Liver (tissue), 9 donors: ENCODE data around the gene EPB41L4A. TPM values are rescaled to one million over a fixed set of nuclear protein-coding genes. Genes with fewer than 3 reads are reported as not detected.
"Not testable (repeated sequence)": the region's sequence is repeated elsewhere in the genome, so short reads cannot be mapped to it uniquely, and the experiment has no call there.

ENCODE experiments used
- DNase-seq: peaks from one replicate; pipeline ENCODE4 v3.0.0-alpha.2; 2017; ENCODE audit warnings: low spot score
- H3K27ac ChIP-seq, 2 donors: one replicate each; pipeline ENCODE4 v1.7.0; 2013; ENCODE audit warnings: inconsistent platforms in 2 of 2, low read length in 2 of 2, control low read depth in 1 of 2, low read depth in 1 of 2, mild to moderate bottlenecking in 1 of 2
- H3K27me3 ChIP-seq, 4 donors: one replicate each; pipeline versions ENCODE4 v1.6.1 to v1.7.0; 2013; ENCODE audit warnings: low read length in 3 of 4, inconsistent platforms in 1 of 4, mild to moderate bottlenecking in 1 of 4, moderate library complexity in 1 of 4; ENCODE audit not compliant: control insufficient read depth in 4 of 4, insufficient read depth in 4 of 4
- H3K36me3 ChIP-seq, 4 donors: one replicate each; pipeline versions ENCODE4 v1.6.1 to v1.7.0; 2013; ENCODE audit warnings: low read length in 3 of 4, mild to moderate bottlenecking in 3 of 4, low read depth in 1 of 4, moderate library complexity in 1 of 4; ENCODE audit not compliant: control insufficient read depth in 4 of 4, insufficient read depth in 3 of 4
- H3K4me1 ChIP-seq, 4 donors: one replicate each; pipeline versions ENCODE4 v1.6.1 to v1.7.0; 2013; ENCODE audit warnings: low read length in 3 of 4, mild to moderate bottlenecking in 3 of 4, moderate library complexity in 1 of 4; ENCODE audit not compliant: control insufficient read depth in 4 of 4, insufficient read depth in 4 of 4
- H3K4me3 ChIP-seq, 3 donors: one replicate each; pipeline versions ENCODE4 v1.6.1 to v1.7.0; 2013; ENCODE audit warnings: low read length in 3 of 3, control low read depth in 1 of 3, low read depth in 1 of 3, mild to moderate bottlenecking in 1 of 3
- H3K9ac ChIP-seq, 2 donors: one replicate each; pipeline ENCODE4 v1.7.0; 2013; ENCODE audit warnings: low read length in 2 of 2, mild to moderate bottlenecking in 2 of 2, moderate library complexity in 2 of 2, control low read depth in 1 of 2, low read depth in 1 of 2
- H3K9me3 ChIP-seq, 4 donors: one replicate each; pipeline versions ENCODE4 v1.6.1 to v1.7.0; 2013; ENCODE audit warnings: low read length in 3 of 4; ENCODE audit not compliant: control insufficient read depth in 4 of 4
- ATF3 ChIP-seq: IDR thresholded peaks from 2 replicates; pipeline ENCODE4 v1.6.1; 2016; ENCODE audit warnings: antibody characterized with exemption
- CTCF ChIP-seq: fragments of 150-350 bp; IDR thresholded peaks from 2 replicates; pipeline ENCODE4 v1.5.1; 2017; ENCODE audit warnings: improper control_type of control experiment, low read depth, low read length; ENCODE audit not compliant: missing input control
- EGR1 ChIP-seq, 2 donors: IDR thresholded peaks; 2 replicates each; pipeline ENCODE4 v1.6.1; 2016 to 2018; ENCODE audit warnings: antibody characterized with exemption in 2 of 2, low read depth in 2 of 2
- FOXA1 ChIP-seq: IDR thresholded peaks from 2 replicates; pipeline ENCODE4 v1.6.1; 2016; ENCODE audit warnings: antibody characterized with exemption
- FOXA2 ChIP-seq: IDR thresholded peaks from 2 replicates; pipeline ENCODE4 v1.6.1; 2016; ENCODE audit warnings: antibody characterized with exemption
- GABPA ChIP-seq, 2 donors: IDR thresholded peaks in 1 of 2; conservative IDR thresholded peaks in 1 of 2; 2 replicates each; pipeline ENCODE4 v1.6.1; 2016; ENCODE audit warnings: antibody characterized with exemption in 2 of 2, mild to moderate bottlenecking in 1 of 2, moderate library complexity in 1 of 2
- HNF4A ChIP-seq, 2 donors: conservative IDR thresholded peaks; 2 replicates each; pipeline ENCODE4 v1.6.1; 2016; ENCODE audit warnings: antibody characterized with exemption in 2 of 2, mild to moderate bottlenecking in 2 of 2
- HNF4G ChIP-seq: IDR thresholded peaks from 2 replicates; pipeline ENCODE4 v1.6.1; 2016; ENCODE audit warnings: antibody characterized with exemption
- JUND ChIP-seq, 2 donors: IDR thresholded peaks; 2 replicates each; pipeline ENCODE4 v1.6.1; 2016; ENCODE audit warnings: antibody characterized with exemption in 2 of 2
- MAX ChIP-seq: IDR thresholded peaks from 2 replicates; pipeline ENCODE4 v1.6.1; 2016; ENCODE audit warnings: antibody characterized with exemption
- NR2F2 ChIP-seq: IDR thresholded peaks from 2 replicates; pipeline ENCODE4 v1.6.1; 2016; ENCODE audit warnings: antibody characterized with exemption
- RAD21 ChIP-seq, 2 donors: IDR thresholded peaks; 2 replicates each; pipeline ENCODE4 v1.6.1; 2016; ENCODE audit warnings: antibody characterized with exemption in 2 of 2, mild to moderate bottlenecking in 2 of 2
- REST ChIP-seq: IDR thresholded peaks from 2 replicates; pipeline ENCODE4 v1.6.1; 2016; ENCODE audit warnings: antibody characterized with exemption, mild to moderate bottlenecking
- RXRA ChIP-seq, 2 donors: IDR thresholded peaks; 2 replicates each; pipeline ENCODE4 v1.6.1; 2017 to 2018; ENCODE audit warnings: antibody characterized with exemption in 2 of 2, mild to moderate bottlenecking in 1 of 2
- SP1 ChIP-seq: IDR thresholded peaks from 2 replicates; pipeline ENCODE4 v1.6.1; 2018; ENCODE audit warnings: antibody characterized with exemption, mild to moderate bottlenecking
- TAF1 ChIP-seq: conservative IDR thresholded peaks from 2 replicates; pipeline ENCODE4 v1.6.1; 2016; ENCODE audit warnings: antibody characterized with exemption, mild to moderate bottlenecking
- YY1 ChIP-seq: IDR thresholded peaks from 2 replicates; pipeline ENCODE4 v1.6.1; 2016; ENCODE audit warnings: antibody characterized with exemption, mild to moderate bottlenecking
- ZBTB33 ChIP-seq: IDR thresholded peaks from 2 replicates; pipeline ENCODE4 v1.6.1; 2016; ENCODE audit warnings: antibody characterized with exemption
- WGBS: extraction: QIAGEN DNeasy Blood & Tissue Kit; methylation state at CpG from one replicate; pipeline ENCODE4 v1.1.7; 2013; 5-methylcytosine and 5-hydroxymethylcytosine counted together
- polyA plus RNA-seq, 2 donors: library from polyadenylated mRNA; stranded (reverse) in 1 of 2; unstranded in 1 of 2; fragments of 200-250 nt in 1 of 2; fragments of >200 nt in 1 of 2; fragmentation: Nextera tagmentation in 1 of 2; extraction: Ambion mirVana in 1 of 2; gene quantifications; one replicate each; pipeline versions ENCODE4 v1.2.1 to v1.2.3, GENCODE V29; 2013 to 2015
- total RNA-seq, 2 donors: library from RNA; depleted of rRNA; stranded (reverse); fragments of >200 nt; gene quantifications; one replicate each; pipeline ENCODE4 v1.2.3, GENCODE V29; 2014
- donor health status: healthy.
- donor health status: healthy.
- donor health status: healthy.
- donor health status: healthy.
- donor health status: healthy.

Gene EPB41L4A
- total and polyA plus RNA-seq, 4 donors: 1.1 to 8.0 (median 3.9) TPM

GRCh38 chr5:112434641-112435040, 15.6 kb upstream of the EPB41L4A start:
- Histone ChIP-seq H3K9ac (no peak overlapping the region), H3K27ac (no peak overlapping the region), H3K9me3 (no peaks in the 10 kb centered on the region), H3K4me1 (no peaks in the 10 kb centered on the region), H3K27me3 (no peaks in the 10 kb centered on the region), H3K36me3 (no peaks in the 10 kb centered on the region), H3K4me3 (no peak overlapping the region)
- TF ChIP-seq SP1: no peak
- TF ChIP-seq CTCF: no peak
- no peak for TF ChIP-seq NR2F2
- no peak for TF ChIP-seq REST
- no peak for TF ChIP-seq ATF3
- TF ChIP-seq HNF4A (conservative IDR thresholded peaks at IDR 0.05): no peak
- TF ChIP-seq YY1: no peak
- TF ChIP-seq EGR1 (IDR thresholded peaks at IDR 0.05; ENCODE audit: low read depth in 2 of 2): no peak
- TF ChIP-seq RXRA (IDR thresholded peaks at IDR 0.05): no peak
- no peak for TF ChIP-seq GABPA (IDR thresholded peaks at IDR 0.05 in 1 of 2, conservative IDR thresholded peaks at IDR 0.05 in 1 of 2)
- TF ChIP-seq RAD21 (IDR thresholded peaks at IDR 0.05): no peak
- no peak for TF ChIP-seq FOXA1
- no peak for TF ChIP-seq ZBTB33
- TF ChIP-seq FOXA2: no peak
- TF ChIP-seq MAX: no peak
- TF ChIP-seq HNF4G: no peak
- no peak for TF ChIP-seq JUND (IDR thresholded peaks at IDR 0.05)
- TF ChIP-seq TAF1: no peak
- DNase-seq: no peak
- 32% methylated on average over 1 of the region's 1 CpG for WGBS

- not testable (repeated sequence) for DNase-seq, H3K4me3 ChIP-seq, H3K9ac ChIP-seq, H3K4me1 ChIP-seq, H3K27ac ChIP-seq, H3K27me3 ChIP-seq, H3K36me3 ChIP-seq, H3K9me3 ChIP-seq
- WGBS: 78% methylated on average over 3 of the region's 3 CpGs
Observed at GRCh38 chr5:112426202-112426601, 7.1 kb upstream of the EPB41L4A start.
